CD14-positive monocyte (primary cell): Measurements from ENCODE around the gene RGS7. TPM values are rescaled to one million over a fixed set of nuclear protein-coding genes. Genes with fewer than 3 reads are reported as not detected.
"Not testable (repeated sequence)": the region's sequence is repeated elsewhere in the genome, so short reads cannot be mapped to it uniquely, and the experiment has no call there.

ENCODE experiments used
- DNase-seq, 3 donors: peaks; one replicate each; pipeline ENCODE4 v3.0.0-alpha.2; 2011 to 2022
- H2AFZ ChIP-seq: 2 replicates; pipeline ENCODE4 v1.6.0; 2012; ENCODE audit warnings: mild to moderate bottlenecking, low read depth, low read length, inconsistent platforms; ENCODE audit not compliant: insufficient read depth, poor library complexity, severe bottlenecking
- H3K27ac ChIP-seq, 2 donors: 1 replicate in 1 of 2; 2 replicates in 1 of 2; pipeline ENCODE4 v1.5.1; 2012 to 2013; ENCODE audit warnings: low read length in 2 of 2, control low read depth in 1 of 2, inconsistent platforms in 1 of 2, low read depth in 1 of 2, mild to moderate bottlenecking in 1 of 2
- H3K27me3 ChIP-seq, 2 donors: one replicate each; pipeline versions ENCODE4 v1.6.0 to v1.6.1; 2011 to 2013; ENCODE audit warnings: low read length in 2 of 2; ENCODE audit not compliant: control insufficient read depth in 2 of 2, insufficient read depth in 2 of 2
- H3K36me3 ChIP-seq, 2 donors: replicated peaks in 1 of 2; 1 replicate in 1 of 2; 2 replicates in 1 of 2; pipeline versions ENCODE4 v1.5.1 to v1.6.1; 2012 to 2013; ENCODE audit warnings: low read length in 2 of 2, control low read depth in 1 of 2, inconsistent platforms in 1 of 2, mild to moderate bottlenecking in 1 of 2; ENCODE audit not compliant: insufficient read depth in 2 of 2, control insufficient read depth in 1 of 2
- H3K4me1 ChIP-seq, 2 donors: 1 replicate in 1 of 2; 2 replicates in 1 of 2; pipeline versions ENCODE4 v1.5.1 to v1.6.1; 2012 to 2013; ENCODE audit warnings: low read length in 2 of 2, control low read depth in 1 of 2, inconsistent platforms in 1 of 2, mild to moderate bottlenecking in 1 of 2, moderate library complexity in 1 of 2; ENCODE audit not compliant: insufficient read depth in 2 of 2, control insufficient read depth in 1 of 2
- H3K4me2 ChIP-seq: replicated peaks from 2 replicates; pipeline ENCODE3; 2012; ENCODE audit warnings: low read length, moderate library complexity, mild to moderate bottlenecking; ENCODE audit not compliant: poor library complexity, severe bottlenecking; ENCODE audit errors: extremely low read depth
- H3K4me3 ChIP-seq, 3 experiments: fragments of 200-600 bp in 1 of 3; sonication (generic) in 1 of 3; replicated peaks in 1 of 3; 1 replicate in 2 of 3; 2 replicates in 1 of 3; pipeline ENCODE4 v1.5.1; 2011 to 2013; ENCODE audit warnings: low read length in 3 of 3, mild to moderate bottlenecking in 3 of 3, control low read depth in 2 of 3, low read depth in 2 of 3, inconsistent platforms in 1 of 3, moderate library complexity in 1 of 3
- H3K79me2 ChIP-seq: 2 replicates; pipeline ENCODE4 v1.6.0; 2012; ENCODE audit warnings: mild to moderate bottlenecking, control low read depth, inconsistent platforms, low read length, moderate library complexity; ENCODE audit not compliant: insufficient read depth
- H3K9ac ChIP-seq: 2 replicates; pipeline ENCODE4 v1.6.0; 2017; ENCODE audit warnings: low read length, mild to moderate bottlenecking; ENCODE audit not compliant: insufficient read depth, poor library complexity, severe bottlenecking
- H3K9me3 ChIP-seq, 2 donors: replicated peaks in 1 of 2; 1 replicate in 1 of 2; 2 replicates in 1 of 2; pipeline versions ENCODE4 v1.5.1 to v1.6.1; 2012 to 2013; ENCODE audit warnings: low read length in 2 of 2, control low read depth in 1 of 2; ENCODE audit not compliant: control insufficient read depth in 1 of 2, insufficient read depth in 1 of 2
- H4K20me1 ChIP-seq: 2 replicates; pipeline ENCODE4 v1.6.0; 2012; ENCODE audit warnings: mild to moderate bottlenecking, low read length, control low read depth, moderate library complexity; ENCODE audit not compliant: insufficient read depth
- H3K27ac Mint-ChIP-seq, 7 donors: one replicate each; pipeline ENCODE4 v1.8.0; 2020; ENCODE audit warnings: mild to moderate bottlenecking in 7 of 7, mixed read lengths in 7 of 7, moderate library complexity in 6 of 7, inconsistent platforms in 2 of 7
- H3K27me3 Mint-ChIP-seq, 3 donors: one replicate each; pipeline ENCODE4 v1.8.0; 2021 to 2022; ENCODE audit warnings: low read depth in 3 of 3, mild to moderate bottlenecking in 3 of 3, mixed read lengths in 3 of 3, moderate library complexity in 3 of 3, inconsistent platforms in 1 of 3
- H3K36me3 Mint-ChIP-seq, 2 donors: one replicate each; pipeline ENCODE4 v1.8.0; 2020; ENCODE audit warnings: mixed read lengths in 2 of 2, inconsistent platforms in 1 of 2, mild to moderate bottlenecking in 1 of 2
- H3K4me1 Mint-ChIP-seq: one replicate; pipeline ENCODE4 v1.8.0; 2020; ENCODE audit warnings: mild to moderate bottlenecking, mixed read lengths
- H3K4me3 Mint-ChIP-seq, 2 donors: one replicate each; pipeline ENCODE4 v1.8.0; 2020; ENCODE audit warnings: mild to moderate bottlenecking in 2 of 2, mixed read lengths in 2 of 2, moderate library complexity in 1 of 2
- H3K9me3 Mint-ChIP-seq, 7 donors: one replicate each; pipeline ENCODE4 v1.8.0; 2020 to 2022; ENCODE audit warnings: mixed read lengths in 7 of 7, mild to moderate bottlenecking in 6 of 7, moderate library complexity in 6 of 7, inconsistent platforms in 2 of 7
- WGBS: methylation state at CpG from one replicate; pipeline ENCODE4 v1.1.5; 2013; ENCODE audit warnings: missing lambda C conversion rate; ENCODE audit not compliant: insufficient coverage; 5-methylcytosine and 5-hydroxymethylcytosine counted together
- intact Hi-C, 2 donors: fragments of 100-400 bp; cut with micrococcal nuclease; formaldehyde crosslinking; loops; one replicate each; pipeline versions ENCODE4 v1.15.0 to v1.15.1; 2023
- polyA plus RNA-seq, 3 donors: library from polyadenylated mRNA; depleted of rRNA in 1 of 3; unstranded in 2 of 3; stranded (reverse) in 1 of 3; fragments of 300-500 nt in 2 of 3; fragments of >200 nt in 1 of 3; fragmentation: Illumina TruSeq in 2 of 3; gene quantifications; 1 replicate in 2 of 3; 2 replicates in 1 of 3; pipeline ENCODE4 v1.2.3, GENCODE V29; 2012 to 2021
- TF ChIP-seq, protein P1 (sequence below): fragments of 200-600 bp; IDR thresholded peaks from one replicate; pipeline ENCODE4 v1.8.0; 2022; ENCODE audit warnings: antibody characterized with exemption, mild to moderate bottlenecking

RGS7 gene
- polyA plus RNA-seq, 3 donors: not detected

- H3K4me1 Mint-ChIP-seq: no peaks in the 10 kb centered on the region
- intact Hi-C loops: no loop called here
Observed at GRCh38 chr1:241095847-241096246, 261.2 kb downstream of the RGS7 start.

GRCh38 chr1:241090798-241091197 lies 266.2 kb downstream of the RGS7 start:
- Histone ChIP-seq H3K4me2 (no peak overlapping the region), H3K36me3 (no peaks in the 10 kb centered on the region), H3K27ac (no peak overlapping the region), H2AFZ (no peak overlapping the region), H3K4me1 (no peaks in the 10 kb centered on the region), H3K9ac (no peak overlapping the region), H3K9me3 (no peaks in the 10 kb centered on the region), H3K79me2 (no peaks in the 10 kb centered on the region), H3K27me3 (no peaks in the 10 kb centered on the region), H4K20me1 (no peaks in the 10 kb centered on the region), H3K4me3 (no peak overlapping the region)
- TF ChIP-seq, protein P1, sequence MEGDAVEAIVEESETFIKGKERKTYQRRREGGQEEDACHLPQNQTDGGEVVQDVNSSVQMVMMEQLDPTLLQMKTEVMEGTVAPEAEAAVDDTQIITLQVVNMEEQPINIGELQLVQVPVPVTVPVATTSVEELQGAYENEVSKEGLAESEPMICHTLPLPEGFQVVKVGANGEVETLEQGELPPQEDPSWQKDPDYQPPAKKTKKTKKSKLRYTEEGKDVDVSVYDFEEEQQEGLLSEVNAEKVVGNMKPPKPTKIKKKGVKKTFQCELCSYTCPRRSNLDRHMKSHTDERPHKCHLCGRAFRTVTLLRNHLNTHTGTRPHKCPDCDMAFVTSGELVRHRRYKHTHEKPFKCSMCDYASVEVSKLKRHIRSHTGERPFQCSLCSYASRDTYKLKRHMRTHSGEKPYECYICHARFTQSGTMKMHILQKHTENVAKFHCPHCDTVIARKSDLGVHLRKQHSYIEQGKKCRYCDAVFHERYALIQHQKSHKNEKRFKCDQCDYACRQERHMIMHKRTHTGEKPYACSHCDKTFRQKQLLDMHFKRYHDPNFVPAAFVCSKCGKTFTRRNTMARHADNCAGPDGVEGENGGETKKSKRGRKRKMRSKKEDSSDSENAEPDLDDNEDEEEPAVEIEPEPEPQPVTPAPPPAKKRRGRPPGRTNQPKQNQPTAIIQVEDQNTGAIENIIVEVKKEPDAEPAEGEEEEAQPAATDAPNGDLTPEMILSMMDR: no peak
- WGBS: no CpG with 5 or more reads among the region's 3 CpGs
- no peaks in the 10 kb centered on the region for H3K4me1 Mint-ChIP-seq
- H3K36me3 Mint-ChIP-seq: no peaks in the 10 kb centered on the region
- H3K27me3 Mint-ChIP-seq: peaks cover 0 to 7% (median 2%) of the 10 kb centered on the region in 3 donors
- H3K27ac Mint-ChIP-seq: no peak overlapping the region
- intact Hi-C loops: no loop called here
- peaks cover 0 to 16% (median 5%) of the 10 kb centered on the region in 7 donors for H3K9me3 Mint-ChIP-seq
- no peak for DNase-seq
- no peak overlapping the region for H3K4me3 Mint-ChIP-seq

More at GRCh38 chr1:241095847-241096246, 261.2 kb downstream of the RGS7 start:
- Mint-ChIP-seq H3K36me3 (no peaks in the 10 kb centered on the region), H3K27ac (no peak overlapping the region), H3K9me3 (peaks cover 0 to 6% (median 4%) of the 10 kb centered on the region in 7 donors), H3K27me3 (peaks cover 0 to 4% (median 2%) of the 10 kb centered on the region in 3 donors), H3K4me3 (no peak overlapping the region)
- Histone ChIP-seq H3K4me1 (no peaks in the 10 kb centered on the region), H3K79me2 (no peaks in the 10 kb centered on the region), H3K9me3 (no peaks in the 10 kb centered on the region), H3K4me3 (no peak overlapping the region), H3K4me2 (no peak overlapping the region), H3K27me3 (no peaks in the 10 kb centered on the region), H3K9ac (no peak overlapping the region), H3K36me3 (no peaks in the 10 kb centered on the region), H2AFZ (no peak overlapping the region), H3K27ac (no peak overlapping the region), H4K20me1 (no peaks in the 10 kb centered on the region)
- TF ChIP-seq, protein P1: no peak
- WGBS: 86% methylated on average over 1 of the region's 6 CpGs
- no peak for DNase-seq

- DNase-seq, H4K20me1 ChIP-seq, H3K27me3 Mint-ChIP-seq, H3K4me1 Mint-ChIP-seq, H3K9ac ChIP-seq, H3K36me3 Mint-ChIP-seq, H3K79me2 ChIP-seq, H3K36me3 ChIP-seq, H3K4me2 ChIP-seq, H2AFZ ChIP-seq, H3K27ac Mint-ChIP-seq, H3K9me3 ChIP-seq, H3K4me1 ChIP-seq, H3K27me3 ChIP-seq, H3K4me3 ChIP-seq, intact Hi-C loops, H3K4me3 Mint-ChIP-seq, H3K27ac ChIP-seq: not testable (repeated sequence)
- peaks cover 0 to 19% (median 5%) of the 10 kb centered on the region in 7 donors for H3K9me3 Mint-ChIP-seq
- 33% methylated on average over 1 of the region's 1 CpG for WGBS
Observed at GRCh38 chr1:241089066-241089465, 267.9 kb downstream of the RGS7 start.
